ENCODE data around the gene PIGM.

PIGM gene

GRCh38 chr1:159986093-159986492 is 45.7 kb downstream of the PIGM start:
- no peak for DNase-seq

- no peak for DNase-seq
Measured at GRCh38 chr1:159985473-159985872, 46.3 kb downstream of the PIGM start.

GRCh38 chr1:159983681-159984080 is 48.1 kb downstream of the PIGM start:
- DNase-seq, result no peak

GRCh38 chr1:159982280-159982679 is 49.5 kb downstream of the PIGM start:
- no peak for DNase-seq

- no peak for DNase-seq
Measured at GRCh38 chr1:159981351-159982055, 50.3 kb downstream of the PIGM start.

- no peak for DNase-seq
Measured at GRCh38 chr1:159980786-159981185, 51.0 kb downstream of the PIGM start.

- no peak for DNase-seq
Measured at GRCh38 chr1:159980076-159980475, 51.7 kb downstream of the PIGM start.

- DNase-seq, result no peak
Measured at GRCh38 chr1:159979257-159979656, 52.5 kb downstream of the PIGM start.

- DNase-seq, result no peak
Measured at GRCh38 chr1:159978107-159978398, 53.7 kb downstream of the PIGM start.

GRCh38 chr1:159977364-159978106 is 54.3 kb downstream of the PIGM start:
- DNase-seq, result no peak
